Psoas muscle (tissue), 8 donors: ENCODE data around the gene MYO5C. TPM values are rescaled to one million over a fixed set of nuclear protein-coding genes. Genes with fewer than 3 reads are reported as not detected.

Experiments
- ATAC-seq, 4 donors: fragments of 200-7000 bp; cut with Tn5 transposase; one replicate each; pipeline ENCODE4 v1.9.1; 2020; ENCODE audit warnings: moderate library complexity in 3 of 4, mild to moderate bottlenecking in 2 of 4
- DNase-seq, 2 donors: peaks; one replicate each; pipeline ENCODE4 v3.0.0-alpha.2; 2020
- H3K27ac ChIP-seq: fragments of 200-600 bp; one replicate; pipeline ENCODE4 v1.8.0; 2022
- H3K27me3 ChIP-seq, 3 donors: fragments of 200-600 bp in 1 of 3; one replicate each; pipeline versions ENCODE4 v1.6.1 to v1.8.0; 2013 to 2022; ENCODE audit warnings: low read length in 2 of 3, mild to moderate bottlenecking in 2 of 3, moderate library complexity in 1 of 3; ENCODE audit not compliant: insufficient read depth in 3 of 3
- H3K36me3 ChIP-seq, 2 donors: fragments of 200-600 bp in 1 of 2; one replicate each; pipeline versions ENCODE4 v1.6.1 to v1.8.0; 2013 to 2022; ENCODE audit warnings: low read depth in 1 of 2, mild to moderate bottlenecking in 1 of 2, moderate library complexity in 1 of 2; ENCODE audit not compliant: insufficient read depth in 1 of 2
- H3K4me1 ChIP-seq: fragments of 200-600 bp; one replicate; pipeline ENCODE4 v1.8.0; 2022
- H3K4me3 ChIP-seq: fragments of 200-600 bp; one replicate; pipeline ENCODE4 v1.8.0; 2022; ENCODE audit warnings: mild to moderate bottlenecking
- H3K9me3 ChIP-seq: fragments of 200-600 bp; one replicate; pipeline ENCODE4 v1.8.0; 2022
- WGBS, 3 donors: extraction: QIAGEN DNeasy Blood & Tissue Kit; methylation state at CpG; one replicate each; pipeline versions ENCODE4 v1.1.6 to v1.1.7; 2013; 5-methylcytosine and 5-hydroxymethylcytosine counted together
- intact Hi-C, 2 donors: fragments of 100-400 bp; cut with DNase I; formaldehyde crosslinking; loops; one replicate each; pipeline versions ENCODE4 v1.11.0 to v1.14.2; 2022
- polyA plus RNA-seq, 3 donors: library from polyadenylated mRNA; stranded (reverse); fragments of 200-250 nt; gene quantifications; one replicate each; pipeline ENCODE4 v1.2.3, GENCODE V29; 2013
- total RNA-seq, 4 donors: library from RNA; stranded (reverse); fragmentation: NEBNext Ultra II Directional in 2 of 4; extraction: Animal tissue kit (Norgen Biotek cat#: 25700) in 2 of 4; gene quantifications; one replicate each; pipeline versions ENCODE4 v1.2.1 to v1.2.4, GENCODE V29; 2021 to 2023
- TF ChIP-seq, protein P1 (sequence below): fragments of 200-600 bp; IDR thresholded peaks from one replicate; pipeline ENCODE4 v1.8.0; 2022; ENCODE audit warnings: antibody characterized with exemption
- donor health status: healthy with polysubstance abuse.
- donor health status: DM: no; HTN: no; CAD: no; lungs with moderate emphysema.
- donor health status: Bipolar disorder and iron deficiency.
- donor health status: healthy.
- donor health status: DM: yes; HTN: yes; CAD: no.
- donor health status: DM: no; HTN: no; CAD: no.
- donor health status: DM: no; HTN: no; CAD: no.
- donor health status: DM: yes; HTN: yes; CAD: no.

The MYO5C gene
- total and polyA plus RNA-seq, 7 donors: 0.53 to 3.0 (median 1.2) TPM

DNA sequence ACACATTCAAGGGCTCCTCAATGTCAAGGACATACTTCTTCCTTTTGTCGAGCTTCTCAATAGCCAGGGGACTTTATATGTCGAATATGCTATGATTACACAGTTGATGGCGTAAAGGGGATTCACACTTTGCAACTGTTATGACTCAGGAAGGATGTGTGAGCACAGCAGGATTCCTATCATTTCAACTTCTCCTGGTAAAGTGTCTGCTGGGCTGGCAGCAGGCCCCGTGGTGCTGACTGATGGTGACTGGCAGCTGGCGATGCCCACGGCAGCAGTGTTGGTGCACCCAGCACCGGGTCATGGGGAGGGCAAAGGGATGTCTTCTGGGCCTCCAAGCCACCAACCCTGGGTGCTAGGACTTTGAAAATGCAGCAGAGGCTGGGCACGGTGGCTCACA is 59.6 kb downstream of the MYO5C start:
- Histone ChIP-seq H3K9me3 (no peaks in the 10 kb centered on the region), H3K4me3 (no peak overlapping the region), H3K27ac (no peak overlapping the region), H3K27me3 (no peaks in the 10 kb centered on the region), H3K4me1 (no peaks in the 10 kb centered on the region), H3K36me3 (no peaks in the 10 kb centered on the region)
- no peak for DNase-seq
- intact Hi-C loops: no loop called here
- ATAC-seq: no peak
- TF ChIP-seq, protein P1, sequence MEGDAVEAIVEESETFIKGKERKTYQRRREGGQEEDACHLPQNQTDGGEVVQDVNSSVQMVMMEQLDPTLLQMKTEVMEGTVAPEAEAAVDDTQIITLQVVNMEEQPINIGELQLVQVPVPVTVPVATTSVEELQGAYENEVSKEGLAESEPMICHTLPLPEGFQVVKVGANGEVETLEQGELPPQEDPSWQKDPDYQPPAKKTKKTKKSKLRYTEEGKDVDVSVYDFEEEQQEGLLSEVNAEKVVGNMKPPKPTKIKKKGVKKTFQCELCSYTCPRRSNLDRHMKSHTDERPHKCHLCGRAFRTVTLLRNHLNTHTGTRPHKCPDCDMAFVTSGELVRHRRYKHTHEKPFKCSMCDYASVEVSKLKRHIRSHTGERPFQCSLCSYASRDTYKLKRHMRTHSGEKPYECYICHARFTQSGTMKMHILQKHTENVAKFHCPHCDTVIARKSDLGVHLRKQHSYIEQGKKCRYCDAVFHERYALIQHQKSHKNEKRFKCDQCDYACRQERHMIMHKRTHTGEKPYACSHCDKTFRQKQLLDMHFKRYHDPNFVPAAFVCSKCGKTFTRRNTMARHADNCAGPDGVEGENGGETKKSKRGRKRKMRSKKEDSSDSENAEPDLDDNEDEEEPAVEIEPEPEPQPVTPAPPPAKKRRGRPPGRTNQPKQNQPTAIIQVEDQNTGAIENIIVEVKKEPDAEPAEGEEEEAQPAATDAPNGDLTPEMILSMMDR: no peak
- WGBS, 3 donors: 83 to 86% (median 86%) methylated on average over 8 of the region's 8 CpGs

DNA sequence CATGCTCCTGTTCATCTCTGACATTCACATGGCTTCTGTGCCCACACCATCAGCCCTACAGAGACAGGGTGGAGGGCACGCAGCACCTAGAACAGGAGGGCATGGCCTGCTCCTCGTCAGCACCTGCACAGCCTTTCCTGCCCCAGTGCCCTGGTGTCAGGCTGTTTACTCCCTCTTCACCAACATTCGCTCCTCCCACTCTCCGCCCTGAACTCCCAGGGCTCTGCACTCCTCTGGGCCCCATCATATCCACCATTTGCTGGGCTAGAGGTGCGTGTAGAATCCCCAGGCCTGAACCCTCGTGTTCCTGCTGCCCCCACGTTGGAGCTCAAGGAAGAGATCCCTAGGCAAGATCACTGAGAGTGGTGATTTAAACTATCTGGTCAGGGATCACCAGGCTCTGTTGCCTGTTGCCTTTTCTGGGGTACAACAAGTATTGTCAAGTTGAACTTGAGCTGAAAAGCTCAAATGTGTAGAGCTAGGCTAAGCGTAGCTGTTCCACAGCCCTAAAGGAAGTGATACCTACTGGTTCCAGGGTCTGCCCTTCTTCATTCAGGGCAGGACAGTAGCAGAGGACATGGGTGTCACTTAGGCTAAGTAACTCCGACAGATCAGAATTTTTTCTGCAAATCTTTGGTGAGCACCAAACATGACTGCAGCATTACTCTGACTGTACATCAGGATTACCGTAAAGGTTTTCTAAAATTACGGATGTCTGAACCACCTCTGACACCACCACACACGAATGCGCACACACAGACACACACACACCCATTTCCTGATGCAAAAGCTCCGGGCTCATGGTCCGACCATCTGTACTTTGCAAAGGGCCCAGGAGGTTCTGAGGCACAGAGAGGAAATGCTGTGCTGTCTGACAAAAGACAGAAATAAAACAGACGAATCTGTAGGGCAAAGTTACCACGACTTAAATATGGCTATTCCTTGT is 60.7 kb downstream of the MYO5C start:
- no peaks in the 10 kb centered on the region for H3K4me1 ChIP-seq
- no peak for ATAC-seq
- no peaks in the 10 kb centered on the region for H3K36me3 ChIP-seq
- no peak overlapping the region for H3K27ac ChIP-seq
- WGBS, 3 donors: 69 to 73% (median 72%) methylated on average over 17 of the region's 17 CpGs
- H3K27me3 ChIP-seq: no peaks in the 10 kb centered on the region
- H3K4me3 ChIP-seq: no peak overlapping the region
- intact Hi-C loops: no loop called here
- TF ChIP-seq, protein P1: no peak
- no peaks in the 10 kb centered on the region for H3K9me3 ChIP-seq
- DNase-seq: no peak

DNA sequence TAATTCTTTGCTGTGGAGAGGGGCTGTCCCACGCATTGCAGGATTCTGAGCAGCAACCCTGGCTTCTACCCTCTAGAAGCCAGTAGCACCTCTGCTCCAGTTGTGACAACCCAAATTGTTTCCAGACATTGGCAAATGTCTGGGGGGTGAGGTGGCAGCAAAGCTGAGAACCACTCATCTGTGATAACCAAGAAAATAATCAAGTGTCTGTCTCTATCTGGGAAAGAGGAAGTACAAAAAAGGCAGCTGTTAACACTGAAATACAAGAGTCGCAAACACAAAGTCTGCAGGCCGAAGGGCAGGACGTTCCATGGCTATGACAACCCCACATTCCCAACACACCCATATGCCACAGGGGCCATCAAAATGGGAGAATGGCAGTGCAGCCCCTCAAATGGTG is 62.2 kb downstream of the MYO5C start:
- H3K27me3 ChIP-seq: no peaks in the 10 kb centered on the region
- WGBS, 3 donors: 84 to 86% (median 85%) methylated on average over 4 of the region's 4 CpGs
- DNase-seq (no peak), ATAC-seq (no peak)
- no peak overlapping the region for H3K27ac ChIP-seq
- H3K36me3 ChIP-seq: peaks cover 0 to 5% of the 10 kb centered on the region in 2 donors
- TF ChIP-seq, protein P1: no peak
- H3K4me3 ChIP-seq: no peak overlapping the region
- intact Hi-C loops: no loop called here
- no peaks in the 10 kb centered on the region for H3K4me1 ChIP-seq
- no peaks in the 10 kb centered on the region for H3K9me3 ChIP-seq

DNA sequence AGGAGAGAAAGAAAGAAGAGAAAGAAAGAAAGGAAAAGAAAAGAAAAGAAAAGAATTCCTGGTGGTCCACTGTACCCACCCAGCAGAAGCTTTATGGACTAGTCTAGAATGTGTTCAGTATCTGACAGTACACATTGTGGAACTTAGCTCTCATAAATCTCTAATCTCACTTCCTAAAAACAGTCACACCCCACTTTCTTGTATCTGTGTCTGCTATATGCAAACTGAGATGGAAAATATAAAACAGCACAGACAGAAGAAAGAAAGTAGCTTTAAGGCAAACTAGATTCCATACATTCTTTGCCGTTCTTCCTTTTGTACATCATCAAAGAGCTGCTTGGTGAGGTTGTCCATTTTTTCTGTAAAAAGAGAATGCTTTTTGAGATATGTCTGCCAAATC is 63.3 kb downstream of the MYO5C start:
- ATAC-seq (no peak), DNase-seq (no peak)
- TF ChIP-seq, protein P1: no peak
- intact Hi-C loops: no loop called here
- no peak overlapping the region for H3K27ac ChIP-seq
- no peaks in the 10 kb centered on the region for H3K27me3 ChIP-seq
- H3K9me3 ChIP-seq: no peaks in the 10 kb centered on the region
- peaks cover 0 to 5% of the 10 kb centered on the region in 2 donors for H3K36me3 ChIP-seq
- H3K4me1 ChIP-seq: no peaks in the 10 kb centered on the region
- no peak overlapping the region for H3K4me3 ChIP-seq
- 58 to 85% (median 73%) methylated on average over 1 of the region's 1 CpG for WGBS, 3 donors
